Measurements from ENCODE around the gene GAGE10.

GAGE10 gene

GRCh38 chrX:49303346-49303745 lies at the start of gene GAGE10:
Gene GAGE10 (plus strand): TSS chrX:49303646. CDS start chrX:49304860, 1,214 bp downstream.
- no peak for DNase-seq (ENCODE audit: low spot score)

GRCh38 chrX:49254639-49255038 lies 48.8 kb upstream of the GAGE10 start:
- no peak for DNase-seq (ENCODE audit: low spot score)

GRCh38 chrX:49256268-49256995 lies 47.0 kb upstream of the GAGE10 start:
- no peak for DNase-seq (ENCODE audit: low spot score)

GRCh38 chrX:49257074-49257790 lies 46.2 kb upstream of the GAGE10 start:
- DNase-seq (ENCODE audit: low spot score): no peak

- no peak for DNase-seq (ENCODE audit: low spot score)
These were observed 45.3 kb upstream of the GAGE10 start for GRCh38 chrX:49257846-49258748.

GRCh38 chrX:49258749-49259124 lies 44.7 kb upstream of the GAGE10 start:
- DNase-seq (ENCODE audit: low spot score): peak; percentile 8

- no peak for DNase-seq (ENCODE audit: low spot score)
These were observed 43.0 kb upstream of the GAGE10 start for GRCh38 chrX:49260221-49260985.

- DNase-seq (ENCODE audit: low spot score): no peak
These were observed 40.8 kb upstream of the GAGE10 start for GRCh38 chrX:49262603-49263002.

- no peak for DNase-seq (ENCODE audit: low spot score)
These were observed 39.8 kb upstream of the GAGE10 start for GRCh38 chrX:49263631-49264030.

GRCh38 chrX:49264460-49264859 lies 39.0 kb upstream of the GAGE10 start, which contains the start of gene FOXP3:
Gene FOXP3 (minus strand): TSS chrX:49264710. CDS start chrX:49258505, 6,205 bp downstream.
- no peak for DNase-seq (ENCODE audit: low spot score)

GRCh38 chrX:49266523-49267445 lies 36.7 kb upstream of the GAGE10 start:
- no peak for DNase-seq (ENCODE audit: low spot score)

GRCh38 chrX:49268702-49269009 lies 34.8 kb upstream of the GAGE10 start:
- DNase-seq (ENCODE audit: low spot score): no peak

- DNase-seq (ENCODE audit: low spot score): peak; percentile 97
These were observed 34.3 kb upstream of the GAGE10 start for GRCh38 chrX:49269010-49269766.

- DNase-seq (ENCODE audit: low spot score): no peak
These were observed 33.6 kb upstream of the GAGE10 start, which contains the start of gene PPP1R3F for GRCh38 chrX:49269767-49270248. Gene PPP1R3F (plus strand): TSS chrX:49269793. CDS start chrX:49269870, 77 bp downstream.

GRCh38 chrX:49270249-49270921 lies 33.1 kb upstream of the GAGE10 start:
- DNase-seq (ENCODE audit: low spot score): no peak

GRCh38 chrX:49271341-49271740 lies 32.1 kb upstream of the GAGE10 start:
- DNase-seq (ENCODE audit: low spot score): no peak

GRCh38 chrX:49272421-49272820 lies 31.0 kb upstream of the GAGE10 start:
- DNase-seq (ENCODE audit: low spot score): no peak

GRCh38 chrX:49273181-49273727 lies 30.2 kb upstream of the GAGE10 start:
- no peak for DNase-seq (ENCODE audit: low spot score)

GRCh38 chrX:49276207-49276606 lies 27.2 kb upstream of the GAGE10 start:
- no peak for DNase-seq (ENCODE audit: low spot score)

Data from globus pallidus (tissue), 1 donor.